Measurements from ENCODE around the gene SLC13A3.

SLC13A3 gene

GRCh38 chr20:46650575-46651090, 626 bp downstream of the SLC13A3 start:
- DNase-seq = no peak

GRCh38 chr20:46649965-46650542, 1.2 kb downstream of the SLC13A3 start:
- no peak for DNase-seq

GRCh38 chr20:46649650-46649949, 1.7 kb downstream of the SLC13A3 start:
- DNase-seq = no peak

GRCh38 chr20:46648903-46649649, 2.2 kb downstream of the SLC13A3 start:
- DNase-seq = peak in 1 of 2 experiments; percentile 47

GRCh38 chr20:46647469-46647868, 3.8 kb downstream of the SLC13A3 start:
- no peak for DNase-seq

GRCh38 chr20:46646659-46647380, 4.4 kb downstream of the SLC13A3 start:
- DNase-seq = no peak

GRCh38 chr20:46646122-46646521, 5.1 kb downstream of the SLC13A3 start:
- no peak for DNase-seq

- no peak for DNase-seq
These were observed 6.5 kb downstream of the SLC13A3 start for GRCh38 chr20:46644733-46645132.

GRCh38 chr20:46644160-46644559, 7.1 kb downstream of the SLC13A3 start:
- DNase-seq = no peak

- DNase-seq = no peak
These were observed 8.3 kb downstream of the SLC13A3 start for GRCh38 chr20:46642969-46643343.

- DNase-seq = no peak
These were observed 8.8 kb downstream of the SLC13A3 start for GRCh38 chr20:46642265-46642968.

- no peak for DNase-seq
These were observed 9.8 kb downstream of the SLC13A3 start for GRCh38 chr20:46641424-46641823.

- peak; percentile 26 to 45 for DNase-seq
These were observed 10.5 kb downstream of the SLC13A3 start for GRCh38 chr20:46640536-46641311.

- DNase-seq = no peak
These were observed 11.2 kb downstream of the SLC13A3 start for GRCh38 chr20:46640044-46640443.

GRCh38 chr20:46639587-46639986, 11.7 kb downstream of the SLC13A3 start:
- no peak for DNase-seq

GRCh38 chr20:46638898-46639274, 12.4 kb downstream of the SLC13A3 start:
- no peak for DNase-seq

- no peak for DNase-seq
These were observed 12.9 kb downstream of the SLC13A3 start for GRCh38 chr20:46638134-46638897.

GRCh38 chr20:46637427-46638133, 13.7 kb downstream of the SLC13A3 start:
- DNase-seq = no peak

GRCh38 chr20:46637020-46637419, 14.2 kb downstream of the SLC13A3 start:
- no peak for DNase-seq

GRCh38 chr20:46636514-46636913, 14.7 kb downstream of the SLC13A3 start:
- DNase-seq = no peak

- no peak for DNase-seq
These were observed 15.6 kb downstream of the SLC13A3 start for GRCh38 chr20:46635514-46636136.

Data from SHP77 (cell line).